ENCODE data around the gene SERINC2. TPM values are rescaled to one million over a fixed set of nuclear protein-coding genes. Genes with fewer than 3 reads are reported as not detected.

The SERINC2 gene
- total and polyA plus RNA-seq, 2 experiments from 2014 or later: 20.5 to 23.3 TPM

GRCh38 chr1:31439276-31439675 is 26.3 kb downstream of the SERINC2 start:
- Histone ChIP-seq H3K27me3 (ENCODE audit: insufficient read depth) (no peaks in the 10 kb centered on the region), H3F3A (replicated peaks; ENCODE audit: low read depth) (no peaks in the 10 kb centered on the region), H3K36me3 (ENCODE audit: insufficient read depth) (no peaks in the 10 kb centered on the region), H3K27ac (ENCODE audit: low read depth) (no peak overlapping the region), H2AFZ (no peak overlapping the region), H3K4me2 (no peak overlapping the region), H4K20me1 (replicated peaks; ENCODE audit: insufficient read depth) (no peaks in the 10 kb centered on the region), H3K79me2 (replicated peaks; ENCODE audit: insufficient read depth) (no peaks in the 10 kb centered on the region), H3K4me3 (no peak overlapping the region), H3K4me1 (ENCODE audit: insufficient read depth) (no peaks in the 10 kb centered on the region), H3K9me2 (ENCODE audit: insufficient read depth) (no peaks in the 10 kb centered on the region; the same call in 1 of the 2 replicates)
- H3K9me3 Mint-ChIP-seq: peaks cover 10% of the 10 kb centered on the region; the same call in 2 of the 3 replicates
- ATAC-seq (0 out of 3 replicates have a peak, but pooled peaks have one; percentile 15), DNase-seq (ENCODE audit: low spot score) (no peak)
- H3K36me3 Mint-ChIP-seq (ENCODE audit: low read depth): no peaks in the 10 kb centered on the region
- no peak overlapping the region for H3K4me3 Mint-ChIP-seq
- no peak overlapping the region for H3K27ac Mint-ChIP-seq
- no peak for TF ChIP-seq EZH2phosphoT487 (IDR thresholded peaks at IDR 0.05; ENCODE audit: unreplicated experiment)
- TF ChIP-seq ZNF331 (CRISPR knock-in tag; IDR thresholded peaks at IDR 0.05; ENCODE audit: low read depth): no peak
- TF ChIP-seq EZH2 (IDR thresholded peaks at IDR 0.05; ENCODE audit: low read depth, unreplicated experiment): no peak
- no peak for TF ChIP-seq JUNB (IDR thresholded peaks at IDR 0.05; ENCODE audit: unreplicated experiment)
- no peak for TF ChIP-seq CTCF (conservative IDR thresholded peaks at IDR 0.05; ENCODE audit: low read depth in 2 of 2)
- no peak for TF ChIP-seq ZNF462 (CRISPR knock-in tag; IDR thresholded peaks at IDR 0.05)
- TF ChIP-seq REST (IDR thresholded peaks at IDR 0.05; ENCODE audit: unreplicated experiment): no peak
- TF ChIP-seq POLR2AphosphoS5 (IDR thresholded peaks at IDR 0.05; ENCODE audit: low read depth): no peak
- no peak for TF ChIP-seq ZNF114 (CRISPR knock-in tag; IDR thresholded peaks at IDR 0.05)
- TF ChIP-seq ETS1 (IDR thresholded peaks at IDR 0.05): no peak
- no peak for TF ChIP-seq NANOG (IDR thresholded peaks at IDR 0.05; ENCODE audit: borderline replicate concordance)
- TF ChIP-seq CREB1 (CRISPR knock-in tag; IDR thresholded peaks at IDR 0.05; ENCODE audit: low read depth): no peak
- TF ChIP-seq STAT1 (IDR thresholded peaks at IDR 0.05; ENCODE audit: unreplicated experiment): no peak
- peaks cover 18% of the 10 kb centered on the region for H3K27me3 Mint-ChIP-seq (ENCODE audit: insufficient read depth, low read depth, poor library complexity)
- peaks cover 4% of the 10 kb centered on the region for H3K4me1 Mint-ChIP-seq

Measured in GM23338 (cell line).